Measurements from ENCODE around the gene SDR42E2.

GRCh38 chr16:22194707-22195444, 32.6 kb downstream of the SDR42E2 start:
- TF ChIP-seq NBN (IDR thresholded peaks at IDR 0.05) (no peak), CTCF (IDR thresholded peaks at IDR 0.05 in 2 of 3, conservative IDR thresholded peaks at IDR 0.05 in 1 of 3; ENCODE audit: control insufficient read depth in 2 of 3, extremely low read depth in 1 of 3, insufficient read depth in 1 of 3, low read depth in 3 of 3, low read length in 3 of 3) (no peak), NFYA (IDR thresholded peaks at IDR 0.05; ENCODE audit: borderline replicate concordance, low read depth, low read length) (no peak)

Measured in GM12878 (cell line).